ENCODE data around the gene C1orf105.

C1orf105 gene

DNA sequence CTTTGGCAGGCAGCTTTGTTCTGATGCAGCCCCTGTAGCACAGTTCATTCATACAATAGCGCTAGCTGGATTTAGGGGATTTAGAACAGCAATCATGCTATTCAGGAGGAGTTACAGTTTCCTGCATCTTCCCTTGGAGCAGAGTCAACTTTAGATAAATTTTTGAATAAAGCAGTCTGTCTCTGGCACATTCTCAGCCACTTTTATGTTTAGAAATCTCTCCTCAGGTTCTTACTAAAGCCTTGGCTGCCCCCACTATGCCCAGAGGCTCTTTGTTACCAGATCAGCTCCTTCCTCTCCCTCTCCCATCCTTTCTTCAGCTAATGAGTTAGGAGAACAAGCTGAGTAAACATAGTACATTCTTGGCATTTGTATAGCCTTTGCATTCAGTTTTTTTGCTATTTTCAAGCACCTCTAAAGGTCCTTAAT, 40.4 kb downstream of the C1orf105 start:
- no peak for DNase-seq

DNA sequence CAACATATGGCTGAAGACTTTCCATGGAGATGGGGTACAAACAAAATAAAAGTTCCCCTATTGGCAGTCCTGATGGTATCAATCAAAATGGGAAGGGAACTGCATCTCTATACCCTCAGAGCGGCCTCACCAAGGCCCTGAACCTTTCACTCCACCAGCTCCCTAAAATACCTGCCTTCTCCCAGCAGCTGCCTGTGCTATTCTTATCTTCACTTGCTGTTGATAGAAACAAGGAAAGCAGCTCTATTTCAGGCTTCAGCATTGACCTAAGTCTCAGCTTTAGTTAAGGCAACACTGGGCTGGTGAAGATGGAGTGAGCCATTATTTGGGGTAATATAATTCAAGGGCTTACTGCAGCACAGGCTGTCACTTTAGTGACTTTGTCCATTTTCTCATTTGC, 45.1 kb downstream of the C1orf105 start:
- DNase-seq = no peak

DNA sequence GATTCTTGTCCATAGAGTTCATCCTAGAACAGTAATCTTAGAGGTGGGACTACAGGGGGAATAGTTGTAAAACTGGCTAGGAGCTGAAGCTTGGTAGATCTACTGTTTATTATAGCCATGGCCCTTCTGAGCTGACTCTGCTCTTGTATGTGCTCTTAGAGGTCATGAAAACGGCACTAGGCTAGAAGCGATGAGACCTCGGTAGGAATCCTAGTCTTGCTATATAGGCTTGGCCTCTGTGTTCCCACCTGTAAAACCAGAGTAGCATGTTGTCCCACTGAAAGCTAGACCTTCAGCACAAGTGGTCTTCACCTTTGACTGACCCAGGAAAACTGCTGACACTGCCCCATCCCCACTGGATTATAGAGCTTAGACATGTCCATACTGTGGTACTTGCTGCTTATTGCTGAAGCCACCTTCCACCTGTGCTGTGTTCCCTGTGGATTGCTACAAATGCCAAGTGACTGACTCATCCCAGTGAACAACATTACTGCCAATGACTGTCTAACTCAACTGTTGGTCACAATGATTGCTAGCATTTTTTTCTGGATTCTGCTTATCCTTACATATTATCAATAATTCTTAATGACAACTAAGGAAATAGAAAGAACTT, 46.4 kb downstream of the C1orf105 start:
- no peak for DNase-seq

DNA sequence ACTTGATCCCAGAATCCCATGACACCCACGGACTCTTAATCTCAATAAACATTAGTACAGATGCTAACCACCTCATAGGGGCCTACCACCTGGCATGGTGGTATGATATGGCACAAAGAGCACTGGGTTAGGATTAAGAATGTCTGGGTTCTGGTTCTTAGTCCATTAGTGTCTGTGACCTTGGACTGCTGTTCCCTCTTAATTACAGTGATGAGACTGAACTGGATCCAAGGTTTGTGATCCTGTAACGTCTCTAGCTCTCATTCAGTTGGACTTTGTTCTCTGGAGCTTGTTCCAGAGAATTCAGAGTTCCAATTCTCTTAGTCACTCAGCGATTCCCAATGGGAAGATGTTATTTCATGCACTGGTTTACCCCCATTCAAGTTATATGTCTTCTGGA, 47.0 kb downstream of the C1orf105 start:
- no peak for DNase-seq

DNA sequence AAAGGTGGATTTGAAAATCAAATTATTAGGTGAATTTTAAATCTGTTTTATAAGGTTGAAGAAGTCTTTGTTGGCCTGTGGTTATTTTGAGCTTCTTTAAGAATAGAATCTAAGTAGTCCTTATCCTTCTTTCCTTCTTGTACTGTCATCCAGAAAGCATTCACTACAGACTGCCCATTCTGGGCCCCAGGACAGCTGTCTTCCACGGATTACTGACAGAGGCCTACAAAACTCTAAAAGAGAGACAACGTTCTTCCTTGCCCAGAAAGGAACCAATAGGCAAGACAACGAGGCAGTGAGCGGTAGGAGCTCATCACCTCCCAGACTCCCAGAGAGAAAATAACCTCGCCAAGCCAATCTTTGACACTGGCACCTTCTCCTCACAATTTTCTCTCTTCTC, 47.8 kb downstream of the C1orf105 start:
- no peak for DNase-seq

DNA sequence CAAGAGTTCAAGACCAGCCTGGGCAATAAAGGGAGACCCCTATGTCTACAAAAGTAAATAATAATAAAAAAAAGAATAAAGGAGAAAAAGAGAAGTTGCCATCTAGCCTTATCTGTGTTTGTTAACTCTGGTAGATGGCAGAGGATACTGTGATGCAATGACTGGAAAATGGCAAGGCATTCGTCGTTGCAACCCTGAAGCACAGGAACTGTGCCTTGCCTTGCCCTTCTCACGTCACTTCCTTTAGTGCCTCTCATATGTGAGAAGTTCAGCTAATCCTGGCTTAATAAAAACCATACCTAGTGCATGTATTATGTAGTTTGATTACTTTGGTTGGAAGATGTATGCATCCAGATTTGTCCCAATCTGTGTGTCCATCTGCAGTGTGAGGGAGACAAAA, 49.2 kb downstream of the C1orf105 start:
- DNase-seq = no peak

DNA sequence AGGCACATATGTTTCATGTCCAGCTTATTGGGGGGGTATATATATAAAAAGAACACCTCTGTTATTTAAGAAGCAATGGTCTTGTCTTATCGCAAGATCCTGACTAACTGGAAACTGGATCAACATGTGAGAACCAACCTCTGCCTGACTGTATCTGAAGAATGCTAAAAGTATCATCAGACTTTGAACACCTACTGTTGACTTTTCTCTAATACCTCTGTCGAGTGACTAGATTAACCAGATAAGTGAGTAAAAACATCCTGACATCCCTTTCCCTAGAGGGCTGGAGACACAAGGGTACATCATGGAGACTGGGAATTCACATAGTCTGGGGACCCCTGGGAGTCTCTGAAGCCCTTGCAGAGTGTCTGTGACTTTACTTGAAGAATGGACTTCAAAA, 49.7 kb downstream of the C1orf105 start:
- no peak for DNase-seq

DNA sequence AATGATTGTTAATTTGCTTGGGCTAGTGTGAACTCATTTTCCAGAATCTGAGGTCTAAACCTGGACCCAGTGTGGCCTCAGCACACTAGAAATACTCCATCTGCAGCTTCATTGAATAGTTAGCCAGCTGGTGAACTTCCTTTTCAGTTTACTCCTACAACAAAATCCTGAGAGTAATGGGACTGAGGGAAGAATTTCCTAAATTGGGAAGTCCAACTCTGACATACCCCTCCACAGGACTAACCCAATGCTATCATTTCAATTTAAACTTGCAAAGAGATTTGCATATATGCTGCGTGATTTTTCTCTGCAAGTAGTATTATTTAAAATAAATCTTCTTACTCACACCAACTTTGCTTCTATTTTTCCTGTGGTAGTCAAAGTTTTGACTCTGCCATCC, 51.2 kb downstream of the C1orf105 start:
- no peak for DNase-seq

DNA sequence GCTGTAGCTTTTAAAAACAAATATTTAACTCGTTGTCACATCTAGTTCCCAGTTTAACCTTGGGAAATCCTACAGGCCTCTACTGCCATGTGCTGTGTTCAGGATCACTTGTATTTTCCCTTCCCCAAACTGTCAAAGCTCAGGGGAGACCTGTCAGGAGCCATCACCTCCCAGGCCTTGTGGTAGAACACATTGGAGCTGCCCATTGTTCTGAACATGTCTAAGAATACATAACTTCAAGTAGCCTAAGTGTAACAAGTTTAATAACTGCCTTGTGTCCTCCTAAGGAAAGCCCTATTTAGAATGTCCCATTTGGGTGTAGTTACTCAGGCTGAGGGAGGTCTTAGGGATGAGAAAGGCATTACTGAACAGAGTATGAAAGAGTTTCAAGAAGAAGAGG, 52.0 kb downstream of the C1orf105 start:
- DNase-seq = no peak

DNA sequence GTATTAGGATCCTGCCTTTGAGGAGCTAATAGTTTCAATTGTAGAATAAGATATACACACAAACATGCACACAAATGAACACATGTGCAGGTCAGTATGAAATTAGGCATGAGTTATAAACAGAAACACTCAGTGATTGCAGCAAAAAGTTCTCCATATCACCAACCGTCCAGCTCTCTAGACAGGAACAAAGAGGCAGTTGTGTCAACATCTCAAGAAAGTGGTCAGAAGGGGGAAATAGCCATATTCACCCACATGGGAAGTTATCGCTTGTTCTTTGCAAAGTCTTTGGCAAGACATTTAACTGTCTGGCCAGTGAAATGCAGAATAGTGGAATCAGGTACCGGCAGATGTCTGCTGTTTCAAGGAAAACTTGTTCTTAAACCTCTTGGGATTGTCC, 52.8 kb downstream of the C1orf105 start:
- no peak for DNase-seq

DNA sequence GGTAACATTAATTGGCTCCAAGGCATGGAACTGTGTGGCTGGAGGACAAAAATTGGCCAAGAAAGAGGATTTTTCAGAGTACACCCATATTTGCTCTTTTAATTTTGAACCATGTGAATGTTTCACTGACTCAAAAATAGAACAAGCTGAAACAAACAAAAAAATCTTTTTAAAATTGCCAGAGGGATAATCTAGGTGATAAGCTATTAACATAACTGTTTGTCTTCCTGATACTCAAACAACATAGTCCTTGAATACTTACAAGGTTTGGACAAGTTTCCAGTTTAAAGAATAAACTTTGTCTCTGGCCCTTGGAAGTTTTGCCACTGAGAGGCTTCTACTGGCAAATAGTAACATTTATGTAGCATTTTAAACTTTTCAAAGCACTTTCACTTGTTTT, 53.4 kb downstream of the C1orf105 start:
- no peak for DNase-seq

DNA sequence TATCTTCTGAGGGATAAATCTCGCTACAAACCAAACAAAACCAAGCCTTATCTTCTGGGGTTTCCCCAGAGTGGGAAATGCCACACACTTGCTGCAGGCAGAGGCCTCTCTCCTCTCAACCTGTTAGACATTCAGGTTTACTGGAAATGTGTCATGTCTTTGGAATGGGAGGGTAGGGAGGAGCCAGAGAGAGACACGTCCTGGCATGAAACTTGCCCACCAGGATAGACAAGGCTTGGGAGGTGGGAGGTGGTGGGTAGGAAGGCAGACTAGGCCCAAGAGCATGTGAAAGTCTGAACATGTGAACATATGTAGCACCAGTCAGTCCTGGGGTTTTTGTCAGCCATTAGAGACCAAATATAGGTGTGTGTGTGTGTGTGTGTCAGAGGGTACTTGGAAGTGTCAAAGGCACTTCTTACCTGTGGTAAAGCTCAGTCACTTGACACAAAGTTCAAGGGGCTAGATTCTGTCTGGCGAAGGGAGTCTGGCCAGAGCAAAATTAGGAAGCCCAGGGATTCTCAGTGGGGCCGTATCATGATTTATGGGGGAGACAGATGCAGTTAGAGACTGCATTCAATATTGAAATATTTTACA, 55.8 kb downstream of the C1orf105 start:
- DNase-seq = no peak

DNA sequence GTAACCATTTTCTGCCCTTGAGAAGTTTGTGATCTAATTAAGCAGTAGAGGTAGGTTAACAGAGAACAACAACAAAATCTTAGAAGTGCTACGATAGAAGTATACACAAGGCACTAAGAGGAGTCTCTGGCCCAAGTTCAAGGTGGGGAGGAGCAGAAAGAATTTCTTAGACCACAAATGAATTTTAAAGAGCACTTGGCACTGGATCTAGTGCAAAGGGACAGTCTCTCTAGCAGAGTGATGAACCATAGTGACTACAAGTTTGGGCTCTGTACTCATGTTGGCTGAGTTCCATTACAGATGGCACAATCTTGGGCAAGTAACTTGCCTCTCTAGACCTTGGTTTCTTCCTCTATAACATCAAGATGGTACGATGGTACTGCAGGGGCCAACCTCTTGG, 56.7 kb downstream of the C1orf105 start:
- DNase-seq = no peak

DNA sequence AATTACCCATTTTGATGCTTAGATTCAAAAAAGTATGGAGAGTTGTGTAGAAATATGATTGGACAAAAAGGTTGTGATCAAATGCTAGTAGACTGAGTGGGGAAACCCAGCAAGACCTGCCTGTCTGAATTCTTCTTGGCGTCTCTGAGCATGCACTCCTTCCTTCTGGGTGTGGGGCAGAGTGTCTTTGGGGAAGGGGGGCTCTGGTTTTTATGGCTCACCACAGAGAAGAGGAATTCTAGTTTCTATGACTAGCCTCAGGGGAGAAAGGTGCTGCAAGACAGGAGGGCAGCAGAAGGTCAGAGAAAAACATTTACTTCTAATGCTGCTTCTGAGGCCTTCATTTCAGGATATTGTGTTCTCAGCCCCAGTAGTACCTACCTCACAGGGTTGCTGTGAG, 57.3 kb downstream of the C1orf105 start:
- DNase-seq = no peak

DNA sequence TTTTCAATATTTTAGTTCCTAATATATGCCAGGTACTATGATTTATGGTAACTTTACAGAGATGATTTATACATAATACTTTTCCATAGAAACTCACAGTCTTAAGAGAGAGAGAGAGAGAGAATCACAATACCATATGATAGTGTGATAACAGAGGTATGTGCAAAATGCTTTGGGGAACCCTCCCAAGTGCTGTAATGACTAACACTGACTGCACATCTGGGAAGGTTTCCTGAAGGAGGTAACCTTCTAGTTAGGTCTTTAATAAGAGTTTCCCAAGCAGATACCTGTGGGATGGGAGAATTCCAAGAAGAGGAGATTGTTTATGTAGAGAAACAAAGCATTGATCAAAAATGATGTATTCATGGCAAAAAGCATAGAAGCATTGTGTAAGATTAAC, 58.0 kb downstream of the C1orf105 start:
- no peak for DNase-seq

DNA sequence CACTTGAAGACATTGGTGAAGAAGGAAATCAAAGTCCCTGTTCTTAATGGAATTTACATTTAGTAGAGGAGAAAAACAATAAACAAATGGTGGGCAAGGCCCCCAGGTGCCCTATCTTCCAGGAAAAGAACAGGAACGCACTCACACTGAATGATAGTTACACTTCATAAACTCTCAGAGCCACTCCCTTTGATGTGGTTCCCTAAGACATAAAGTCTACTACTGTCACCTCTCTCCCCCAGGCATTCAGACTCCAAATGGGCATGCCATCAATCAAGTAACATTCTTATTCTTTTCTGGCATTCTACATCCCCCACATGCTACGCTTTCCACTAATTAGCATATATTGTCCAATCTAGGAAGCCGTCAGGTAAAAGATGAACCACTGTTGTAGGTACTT, 59.9 kb downstream of the C1orf105 start:
- no peak for DNase-seq

DNA sequence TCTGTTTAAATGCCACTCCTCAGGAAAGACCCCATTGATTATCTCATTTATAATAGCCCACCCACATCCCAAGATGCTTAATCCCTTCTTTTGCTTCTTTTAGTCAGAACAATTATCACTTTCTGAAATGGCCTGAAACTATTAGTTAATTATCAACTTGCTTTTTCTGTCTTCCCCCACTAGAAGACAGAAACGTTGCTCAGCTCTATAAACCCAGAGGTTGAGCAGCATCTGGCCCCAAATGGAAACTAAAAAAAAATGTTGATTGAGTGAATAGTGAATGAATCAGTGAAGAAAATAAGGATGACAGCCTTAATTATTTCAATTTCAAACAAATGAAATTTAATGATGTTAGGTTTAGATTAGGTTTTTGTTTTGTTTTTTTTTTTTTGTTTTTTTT, 61.6 kb downstream of the C1orf105 start:
- DNase-seq = no peak

DNA sequence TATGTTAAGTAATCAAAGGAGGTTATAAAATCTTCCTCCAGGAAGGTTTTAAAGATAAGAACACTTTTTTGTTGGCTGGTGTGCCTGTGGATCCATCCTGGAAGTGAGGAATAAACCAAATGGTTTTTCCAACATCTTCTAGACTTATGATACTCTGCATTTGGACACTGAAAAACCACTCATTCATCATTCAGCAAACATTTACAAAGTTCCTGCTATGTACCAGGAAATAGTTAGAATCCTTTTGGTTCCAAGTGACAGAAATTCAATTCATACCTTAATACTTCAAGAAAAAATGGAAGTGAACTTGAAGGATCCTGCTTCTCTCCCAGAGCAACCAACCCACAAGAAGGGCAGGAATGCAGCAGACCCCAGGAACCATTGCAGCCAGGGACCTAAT, 63.0 kb downstream of the C1orf105 start:
- no peak for DNase-seq

DNA sequence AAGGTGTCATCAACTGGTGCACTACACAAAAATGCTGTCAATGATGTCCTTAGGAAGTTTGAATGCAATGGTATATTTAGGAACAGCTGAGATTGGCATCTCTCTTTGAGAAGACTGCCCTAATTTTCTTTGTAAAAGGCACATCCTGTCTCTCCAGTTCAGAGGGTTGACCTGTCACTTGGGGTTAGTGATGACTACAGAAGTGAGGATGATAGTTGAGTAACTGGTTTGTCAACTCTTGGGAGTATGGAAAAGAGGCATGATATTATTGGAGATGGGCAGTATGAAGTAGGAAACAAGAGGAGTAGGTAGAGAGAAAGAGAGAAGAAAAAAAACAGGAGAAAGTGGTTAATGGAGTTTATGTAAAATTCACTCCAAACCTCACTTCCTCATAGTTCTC, 63.8 kb downstream of the C1orf105 start:
- DNase-seq = no peak

DNA sequence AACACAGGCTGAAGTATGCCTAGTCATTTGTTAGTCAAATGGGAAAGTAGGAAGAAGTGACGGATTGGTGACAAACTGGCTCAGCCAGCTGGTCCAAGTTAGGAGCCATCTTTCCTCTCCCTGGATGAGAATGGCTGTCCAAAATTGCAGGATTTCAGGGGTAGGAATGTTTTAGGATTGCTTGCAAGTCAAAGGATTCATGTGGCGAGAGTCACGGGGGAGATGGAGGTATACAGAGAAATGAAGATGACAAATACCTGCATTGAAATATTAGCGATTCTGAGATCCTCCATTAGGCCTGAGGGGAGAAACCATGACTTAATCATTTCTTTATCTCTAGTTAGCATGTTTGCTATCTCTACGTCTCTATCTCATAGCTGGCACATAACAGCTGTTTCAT, 65.1 kb downstream of the C1orf105 start:
- DNase-seq = no peak

DNA sequence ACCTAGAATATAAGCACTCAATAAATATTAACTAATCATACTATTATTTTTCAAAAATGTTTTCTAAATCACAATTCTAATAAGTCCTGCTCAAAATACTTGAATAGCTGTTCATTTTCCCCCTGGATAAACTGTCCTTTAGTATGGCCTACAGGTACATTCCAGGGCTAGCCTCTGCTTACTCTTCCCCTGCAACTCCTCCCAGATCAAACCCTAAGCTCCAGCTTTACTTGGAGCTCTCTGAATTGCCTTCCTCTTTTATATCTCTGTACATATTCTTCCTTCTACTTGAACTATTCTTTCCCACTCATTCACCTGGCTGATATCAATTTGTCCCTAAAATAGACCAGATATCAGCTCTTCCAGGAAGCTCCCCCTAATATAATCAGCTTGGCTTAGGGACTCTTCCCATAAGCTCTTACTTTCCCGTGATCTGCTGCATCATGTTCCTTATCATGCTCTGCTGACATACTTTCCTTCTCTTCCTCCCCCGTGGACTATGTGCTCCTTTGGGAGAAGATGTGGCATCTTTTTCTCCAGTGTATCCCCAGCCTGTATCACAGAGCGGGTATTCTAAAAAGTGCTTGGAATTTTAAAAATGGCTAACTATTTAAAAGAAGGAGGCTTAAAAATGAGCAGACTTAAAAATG, 66.4 kb downstream of the C1orf105 start:
- DNase-seq = no peak

DNA sequence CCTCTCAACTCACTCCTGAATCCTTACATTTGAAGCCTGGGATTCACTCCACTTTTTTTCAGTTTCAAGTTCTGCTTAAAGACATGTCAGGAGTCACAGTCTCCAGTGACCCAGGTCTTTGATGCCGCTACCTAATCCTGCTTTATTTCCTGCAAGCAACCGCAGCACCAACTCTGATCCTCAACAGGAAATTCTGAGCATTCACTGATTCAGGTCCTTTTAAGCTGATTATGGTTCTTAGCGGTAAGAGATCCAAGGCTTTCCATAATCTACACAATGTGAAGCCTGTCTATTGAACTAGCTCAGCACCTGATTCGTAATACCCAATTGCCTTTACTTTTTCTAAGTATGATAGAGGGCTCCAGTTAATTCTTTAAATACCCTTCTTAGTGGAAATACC, 67.1 kb downstream of the C1orf105 start:
- no peak for DNase-seq

DNA sequence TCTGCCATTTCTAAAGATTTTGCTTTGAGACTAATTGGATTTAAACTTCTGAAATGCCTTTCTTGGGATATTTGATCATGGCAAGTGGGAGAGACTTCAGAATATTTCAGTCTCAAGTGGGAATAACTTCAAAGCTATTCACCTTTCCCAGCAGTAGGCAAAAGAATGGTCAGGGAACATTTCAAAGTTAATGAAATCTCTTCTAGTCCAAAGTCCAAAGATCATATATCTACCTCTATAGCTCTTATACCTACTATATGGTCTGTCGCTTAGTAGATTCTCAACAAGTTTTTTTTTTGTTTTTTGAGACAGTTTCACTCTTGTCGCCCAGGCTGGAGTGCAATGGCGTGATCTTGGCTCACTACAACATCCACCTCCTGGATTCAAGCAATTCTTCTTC, 67.9 kb downstream of the C1orf105 start:
- DNase-seq = no peak

DNA sequence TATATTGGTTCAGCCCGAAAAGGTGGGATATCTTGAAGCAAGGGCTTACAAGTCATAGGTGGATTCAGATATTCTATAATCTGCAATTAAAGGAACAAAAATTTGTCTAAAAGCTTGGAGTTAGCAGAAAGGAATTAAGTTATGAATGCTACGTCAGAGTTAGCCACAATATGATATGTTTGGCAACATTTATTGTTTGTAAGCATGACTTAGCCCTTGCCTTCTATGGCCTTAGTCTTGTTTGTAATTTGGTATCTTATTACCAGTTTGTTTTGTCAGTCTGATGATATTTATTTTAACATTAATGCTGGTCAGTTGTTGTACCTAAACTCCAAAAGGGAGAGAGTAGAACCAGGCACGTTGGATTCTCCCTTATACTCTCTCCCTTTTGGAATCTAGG, 69.4 kb downstream of the C1orf105 start:
- no peak for DNase-seq

DNA sequence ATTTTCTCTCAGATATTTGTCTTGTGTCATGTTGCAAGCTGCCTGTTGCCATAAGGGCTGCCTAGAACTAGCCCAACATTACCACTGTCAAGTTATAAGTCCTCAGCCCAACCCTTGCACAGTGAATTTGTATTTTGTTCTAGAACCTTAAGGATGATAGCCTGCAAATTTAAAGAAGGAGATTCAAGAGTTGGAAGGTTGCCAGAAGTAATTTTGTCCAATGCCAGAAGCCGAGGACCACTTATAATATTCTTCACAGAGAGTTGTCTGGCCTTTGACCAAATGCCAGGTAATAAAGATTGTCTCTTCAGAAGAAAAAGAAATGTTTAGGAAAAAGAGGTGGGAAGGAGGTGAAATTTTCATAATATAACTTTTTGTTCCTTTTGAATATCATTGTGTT, 71.9 kb downstream of the C1orf105 start:
- no peak for DNase-seq
